Measurements from ENCODE around the gene ITGA8.
A peak's percentile ranks its signal among the peaks of the same experiment; 100 is the strongest.
"Not testable (repeated sequence)": the region's sequence is repeated elsewhere in the genome, so short reads cannot be mapped to it uniquely, and the experiment has no call there.

The ITGA8 gene

DNA sequence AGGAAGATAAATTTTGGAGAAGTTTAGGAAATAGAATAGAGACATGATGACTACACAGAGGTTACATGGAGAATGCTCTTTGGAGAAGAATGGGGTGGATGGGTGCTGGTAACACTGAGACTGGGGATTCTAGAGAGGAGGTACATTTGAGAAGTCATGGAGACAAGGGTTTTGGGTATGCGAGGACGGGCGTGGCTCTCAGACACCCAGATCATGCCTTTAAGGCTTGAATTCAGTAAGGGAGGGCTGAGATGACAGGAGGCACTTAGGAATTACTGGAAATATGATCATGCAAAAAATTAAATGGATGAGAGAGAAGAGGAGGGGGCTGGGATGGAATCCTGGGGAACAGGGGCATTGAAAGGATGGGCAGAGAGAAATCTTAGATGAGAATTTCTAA is 168.8 kb downstream of the ITGA8 start:
- DNase-seq (ENCODE audit: low spot score), result no peak

DNA sequence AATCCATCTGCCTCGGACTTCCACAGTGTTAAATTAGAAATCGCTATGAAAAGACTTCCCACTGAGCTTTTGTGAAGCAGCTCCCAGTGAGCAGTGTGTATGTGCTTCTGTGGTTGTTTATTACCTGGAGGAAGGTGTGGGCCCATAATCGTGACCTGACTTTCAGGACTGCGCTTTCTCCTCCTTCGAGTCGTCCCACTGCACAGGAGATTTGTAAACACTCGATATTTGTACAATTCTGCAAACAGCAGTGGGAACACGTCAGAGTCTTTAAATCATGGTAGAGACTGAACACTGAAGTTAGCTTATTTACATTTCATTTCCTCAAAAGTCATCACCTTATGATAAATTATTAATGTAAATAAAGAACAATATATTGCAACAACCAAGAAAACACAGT is 171.4 kb downstream of the ITGA8 start:
- DNase-seq (ENCODE audit: low spot score), result no peak

- DNase-seq (ENCODE audit: low spot score), result no peak
Observed at GRCh38 chr10:15546606-15547005, 173.1 kb downstream of the ITGA8 start.

GRCh38 chr10:15545884-15546283 is 173.8 kb downstream of the ITGA8 start:
- no peak for DNase-seq (ENCODE audit: low spot score)

DNA sequence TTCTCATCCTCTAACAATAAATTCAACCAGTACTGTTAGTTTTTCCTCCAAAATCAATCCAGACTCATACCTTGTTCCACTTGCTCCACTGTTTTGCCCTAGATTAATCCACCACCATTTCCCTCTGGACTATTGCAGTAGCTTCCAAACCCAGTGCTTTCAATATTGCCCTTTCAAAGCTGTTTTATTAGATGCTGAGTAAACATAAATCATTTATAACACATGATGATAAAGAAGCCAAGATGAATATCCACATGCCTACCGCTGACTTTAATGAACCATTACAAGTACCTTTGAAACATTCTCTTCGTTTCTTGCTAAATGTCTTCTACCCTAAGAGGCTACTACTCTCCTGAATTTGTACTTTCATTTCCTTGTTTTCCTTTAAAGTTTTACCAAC is 174.5 kb downstream of the ITGA8 start:
- DNase-seq (ENCODE audit: low spot score), result no peak

DNA sequence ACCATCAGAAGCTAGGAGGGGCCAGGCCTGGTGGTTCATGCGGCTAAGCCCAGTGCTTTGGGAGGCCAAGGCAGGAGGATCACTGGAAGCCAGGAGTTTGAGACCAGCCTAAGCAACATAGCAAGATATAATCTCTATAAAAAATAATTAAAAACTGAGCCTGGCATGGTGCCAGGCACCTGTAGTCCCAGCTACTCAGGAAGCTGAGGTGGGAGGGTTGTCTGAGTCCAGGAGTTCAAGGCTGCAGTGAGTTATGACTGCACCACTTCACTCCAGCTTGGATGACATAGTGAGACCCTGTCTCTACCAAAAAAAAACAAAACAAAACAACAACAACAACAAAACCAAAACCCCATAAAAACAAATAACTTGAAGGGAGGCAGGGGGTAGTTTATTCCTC is 175.7 kb downstream of the ITGA8 start:
- no peak for DNase-seq (ENCODE audit: low spot score)

DNA sequence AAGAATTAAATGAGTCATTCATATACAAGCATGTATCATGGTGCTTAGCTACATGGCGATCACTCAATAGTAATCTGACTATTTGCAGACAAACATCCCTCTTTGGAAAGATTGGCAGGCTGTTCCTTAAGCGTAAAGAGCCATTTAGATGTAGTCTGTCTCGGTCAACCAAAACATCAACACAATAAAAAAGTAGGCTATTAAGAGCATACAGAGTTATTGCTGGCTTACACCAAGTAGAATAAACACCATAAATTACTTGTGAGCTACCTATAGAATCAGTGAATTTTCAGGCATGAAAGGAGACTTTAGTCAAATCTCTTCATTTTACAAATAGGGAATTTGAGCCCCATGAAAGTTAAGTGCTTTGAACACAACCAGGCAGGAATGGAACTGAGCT is 176.9 kb downstream of the ITGA8 start:
- no peak for DNase-seq (ENCODE audit: low spot score)

GRCh38 chr10:15541376-15541775 is 178.3 kb downstream of the ITGA8 start:
- DNase-seq (ENCODE audit: low spot score), result no peak

DNA sequence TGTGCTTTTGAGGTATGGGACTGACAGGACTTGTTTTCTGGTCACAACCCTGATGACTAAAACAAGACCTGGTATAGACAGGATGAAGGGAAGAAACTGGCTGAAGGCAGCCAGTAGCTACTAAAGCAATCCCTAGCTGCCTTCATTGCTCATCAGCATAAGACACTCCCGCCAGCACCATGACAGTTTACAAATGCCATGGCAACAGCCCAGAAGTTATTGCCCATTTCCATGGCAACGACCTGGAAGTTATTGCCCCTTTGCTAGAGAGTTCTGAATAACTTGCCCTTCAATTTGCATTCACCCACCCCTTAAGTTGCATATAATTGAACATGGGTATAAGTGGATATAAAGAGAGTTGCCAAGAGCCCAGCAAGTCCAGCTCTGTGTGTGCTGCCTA is 179.0 kb downstream of the ITGA8 start:
- no peak for DNase-seq (ENCODE audit: low spot score)

DNA sequence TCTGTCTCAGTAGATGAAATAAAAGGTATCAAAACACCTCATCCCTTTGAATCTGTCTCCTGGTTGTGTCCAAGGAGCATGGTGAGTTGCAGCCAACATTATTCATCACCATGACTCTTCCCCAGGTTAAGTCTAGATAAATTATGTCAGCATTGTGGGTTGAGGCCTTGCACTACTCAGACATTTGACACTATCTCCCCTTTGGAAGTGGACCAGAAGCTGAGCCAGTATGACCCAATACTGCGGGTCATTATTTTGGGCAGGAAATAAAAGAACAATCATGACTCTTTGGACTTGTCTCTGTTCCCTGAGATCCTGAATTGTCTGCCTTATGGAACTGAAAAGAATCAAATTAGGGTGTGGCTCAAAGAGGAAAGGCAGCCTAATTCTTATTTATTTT is 180.5 kb downstream of the ITGA8 start:
- DNase-seq (ENCODE audit: low spot score), result no peak

- not testable (repeated sequence) for DNase-seq (ENCODE audit: low spot score)
Observed at GRCh38 chr10:15534928-15535538, 184.7 kb downstream of the ITGA8 start.

DNA sequence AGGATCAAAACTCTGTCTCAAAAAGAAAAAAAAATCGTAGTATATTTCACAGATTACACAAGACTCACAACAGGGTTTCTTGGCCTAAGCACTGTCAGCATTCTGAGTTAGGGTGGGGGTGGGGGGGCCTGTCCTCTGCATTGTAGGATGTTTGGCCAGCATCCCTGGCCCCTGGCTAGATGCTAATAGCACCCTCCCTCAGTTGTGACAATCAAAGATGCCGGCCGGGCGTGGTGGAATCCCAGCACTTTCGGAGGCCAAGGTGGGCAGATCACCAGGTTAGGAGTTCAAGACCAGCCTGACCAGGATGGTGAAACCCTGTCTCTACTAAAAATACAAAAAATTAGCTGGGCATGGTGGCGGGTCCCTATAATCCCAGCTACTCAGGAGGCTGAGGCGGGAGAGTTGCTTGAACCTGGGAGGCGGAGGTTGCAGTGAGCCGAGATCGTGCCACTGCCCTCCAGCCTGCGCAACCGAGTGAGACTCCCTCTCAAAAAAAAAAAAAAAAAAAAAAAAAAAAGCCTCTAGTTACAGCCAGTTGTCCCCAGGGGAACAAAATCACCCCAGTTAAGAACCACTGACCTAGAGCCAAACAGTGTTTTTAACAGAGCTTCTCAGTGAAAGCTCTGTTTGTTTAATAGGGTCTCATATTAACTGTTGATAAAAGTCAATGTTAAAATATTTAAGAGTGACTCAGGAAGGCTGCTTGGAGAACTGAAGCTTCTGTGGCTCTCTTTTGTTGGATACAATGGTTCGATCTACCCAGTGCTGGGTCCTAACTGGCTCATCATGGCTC is 187.6 kb downstream of the ITGA8 start:
- no peak for DNase-seq (ENCODE audit: low spot score)

DNA sequence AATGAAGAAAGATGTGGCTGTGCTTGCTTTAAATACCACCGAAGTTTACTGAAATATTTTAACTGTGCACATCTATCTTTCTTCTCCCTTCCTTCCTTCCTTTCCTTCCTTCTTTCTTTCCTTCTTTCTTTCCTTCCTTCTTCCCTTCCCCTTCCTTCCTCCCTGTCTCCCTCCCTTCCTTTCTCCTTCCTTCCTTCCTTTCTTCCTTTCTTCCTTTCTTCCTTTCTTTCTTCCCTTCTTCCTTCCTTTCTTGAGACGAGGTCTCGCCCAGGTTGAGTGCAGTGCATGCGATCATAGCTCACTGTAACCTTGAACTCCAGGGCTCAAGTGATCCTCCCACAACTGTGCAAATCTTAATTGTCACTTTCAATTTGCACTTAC is 190.9 kb downstream of the ITGA8 start:
- DNase-seq (ENCODE audit: low spot score), result no peak

- DNase-seq (ENCODE audit: low spot score), result no peak
Observed at GRCh38 chr10:15526754-15527153, 193.0 kb downstream of the ITGA8 start.

GRCh38 chr10:15521328-15521903 is 198.3 kb downstream of the ITGA8 start:
- no peak for DNase-seq (ENCODE audit: low spot score)

DNA sequence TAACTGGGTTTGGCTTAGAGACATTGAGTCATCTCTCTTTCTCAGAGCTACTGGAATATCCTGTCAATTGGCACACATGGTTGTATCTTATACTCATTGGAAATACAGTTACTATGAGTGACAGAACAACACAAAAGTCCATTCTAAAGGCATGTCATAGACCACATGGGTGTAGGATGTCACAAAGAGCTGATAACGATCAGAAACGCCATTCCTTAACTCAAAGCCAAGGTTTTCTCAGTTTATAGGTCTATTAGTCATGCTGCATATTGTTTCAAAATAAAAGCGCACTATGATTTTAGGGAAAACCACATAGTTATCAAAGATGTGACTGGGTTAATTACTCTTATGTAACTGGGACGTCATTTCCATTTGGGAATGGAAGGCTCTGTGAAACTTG is 201.5 kb downstream of the ITGA8 start:
- peak; percentile 51 for DNase-seq (ENCODE audit: low spot score)

GRCh38 chr10:15516256-15517085 is 203.3 kb downstream of the ITGA8 start:
- DNase-seq (ENCODE audit: low spot score), result no peak

DNA sequence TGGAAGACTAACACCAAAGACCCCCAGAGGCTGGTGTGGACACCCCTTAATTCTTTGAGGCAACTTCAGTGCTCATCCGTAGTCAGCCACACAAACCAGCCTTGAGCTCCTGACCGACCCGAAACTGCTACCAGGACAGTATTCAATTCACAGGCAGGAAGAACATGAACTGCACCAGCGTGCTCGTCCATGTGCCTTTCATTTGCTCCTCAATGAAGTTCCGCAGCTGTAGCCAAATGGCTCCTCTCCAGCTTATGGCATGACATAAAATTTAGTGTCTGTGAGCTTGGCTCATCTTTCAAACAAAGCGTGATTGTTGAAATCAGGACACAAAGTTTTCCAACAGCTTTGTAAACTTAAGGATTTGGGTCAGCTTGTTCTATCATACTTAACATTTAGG is 204.5 kb downstream of the ITGA8 start:
- DNase-seq (ENCODE audit: low spot score), result no peak

- DNase-seq (ENCODE audit: low spot score), result no peak
Observed at GRCh38 chr10:15510963-15511362, 208.8 kb downstream of the ITGA8 start.

DNA sequence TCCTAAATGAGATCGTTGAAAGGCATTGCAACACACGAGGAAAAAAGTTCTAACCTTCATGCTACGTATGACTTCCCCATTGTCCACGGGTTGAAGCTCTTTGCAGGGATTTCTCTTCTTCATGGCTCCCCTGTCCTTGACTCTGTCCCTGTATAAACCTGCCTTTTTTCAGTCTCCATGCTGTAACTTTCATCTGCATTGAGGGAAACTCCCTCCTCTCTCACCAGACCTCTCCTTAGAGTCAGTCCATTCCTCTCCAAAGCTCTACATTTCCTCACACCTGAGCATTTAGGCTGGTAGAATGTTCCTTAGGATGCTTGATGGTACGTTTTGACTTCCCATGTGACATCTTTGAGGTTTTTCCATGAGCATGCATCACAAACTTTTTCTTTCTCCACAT is 214.4 kb downstream of the ITGA8 start:
- DNase-seq (ENCODE audit: low spot score), result no peak

DNA sequence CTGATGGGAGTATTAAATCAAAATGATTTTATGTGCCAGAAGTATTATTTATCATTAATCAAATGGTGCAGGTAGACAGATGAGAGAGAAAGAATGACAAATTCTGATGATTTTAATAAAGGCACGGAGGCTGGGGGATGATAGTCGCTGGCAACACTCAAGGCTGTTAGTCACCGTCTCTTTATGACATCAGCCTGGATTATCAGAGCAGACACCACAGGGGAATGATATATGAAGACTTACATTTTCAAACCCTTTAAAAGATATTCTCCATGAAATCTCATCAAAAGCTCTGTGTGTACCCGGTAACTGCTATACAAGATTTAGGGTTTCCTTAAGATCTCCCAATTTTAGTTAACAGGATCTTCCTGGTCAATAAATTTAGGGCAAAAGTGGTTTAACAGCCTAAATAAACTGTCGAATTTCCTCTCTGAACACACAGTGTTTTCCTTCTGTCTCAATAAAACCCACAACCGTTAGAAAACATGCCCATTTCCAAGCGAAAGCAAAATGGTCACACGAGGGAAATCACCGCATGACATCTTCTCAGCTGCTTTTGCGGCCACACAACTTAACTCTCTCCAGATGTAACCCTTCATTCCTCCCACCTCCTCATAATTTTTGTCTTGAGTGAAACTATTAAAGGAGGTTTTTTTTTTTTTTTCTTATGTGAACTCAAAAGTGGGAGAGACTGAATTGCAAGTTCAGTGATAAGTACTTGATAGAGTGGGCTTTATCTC is 215.5 kb downstream of the ITGA8 start:
- DNase-seq (ENCODE audit: low spot score), result no peak
